ENCODE measurements around the gene TEDC2.
"Not testable (repeated sequence)": the region's sequence is repeated elsewhere in the genome, so short reads cannot be mapped to it uniquely, and the experiment has no call there.

Gene TEDC2

DNA sequence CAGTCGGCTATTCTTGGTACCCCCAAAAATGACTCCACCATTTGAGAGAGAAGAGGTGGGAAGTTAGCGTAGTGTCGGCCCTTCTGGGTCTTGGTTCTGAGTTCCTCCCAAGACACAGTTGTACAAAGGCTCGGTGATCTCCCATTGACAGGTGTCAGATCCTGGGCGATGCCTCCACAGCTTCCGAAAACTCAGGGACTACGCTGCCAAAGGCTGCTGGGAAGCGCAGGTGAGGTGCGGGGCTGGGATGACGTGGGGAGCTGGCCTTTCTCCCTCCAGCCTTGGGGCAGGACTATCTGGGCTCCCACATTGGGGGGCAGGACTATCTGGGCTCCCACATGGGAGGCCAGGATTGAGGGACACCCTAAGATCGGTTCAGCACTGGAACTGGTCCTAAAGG lies 20.3 kb upstream of the TEDC2 start:
- DNase-seq: no peak

DNA sequence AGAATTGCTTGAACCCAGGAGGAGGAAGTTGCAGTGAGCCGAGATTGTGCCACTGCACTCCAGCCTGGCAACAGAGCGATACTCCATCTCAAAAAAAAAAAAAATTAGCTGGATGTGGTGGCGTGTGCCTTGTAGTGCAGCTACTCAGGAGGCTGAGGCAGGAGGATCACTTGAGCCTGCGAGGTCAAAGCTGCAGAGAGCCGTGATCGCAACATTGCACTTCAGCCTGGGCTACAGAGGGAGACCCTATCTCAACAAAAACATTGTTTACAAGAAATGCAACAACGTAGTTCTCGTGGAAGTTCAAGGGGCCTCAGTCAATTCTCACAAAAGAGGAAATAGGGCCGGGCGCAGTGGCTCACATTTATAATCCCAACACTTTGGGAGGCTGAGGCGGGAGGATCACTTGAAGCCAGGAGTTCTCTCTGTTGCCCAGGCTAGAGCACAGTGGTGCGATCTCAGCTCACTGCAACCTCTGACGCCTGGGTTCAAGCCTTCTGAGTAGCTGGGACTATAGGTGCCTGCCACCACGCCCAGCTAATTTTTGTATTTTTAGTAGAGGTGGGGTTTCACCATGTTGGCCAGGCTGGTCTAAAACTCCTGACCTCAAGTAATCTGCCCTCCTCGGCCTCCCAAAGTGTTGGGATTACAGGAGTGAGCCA lies 18.6 kb upstream of the TEDC2 start:
- DNase-seq: not testable (repeated sequence)

GRCh38 chr16:2443555-2443954 lies 16.4 kb upstream of the TEDC2 start:
- DNase-seq: no peak

GRCh38 chr16:2447920-2448583 lies 11.9 kb upstream of the TEDC2 start:
- no peak for DNase-seq

- DNase-seq: no peak
Observed at GRCh38 chr16:2449118-2449517, 10.8 kb upstream of the TEDC2 start.

DNA sequence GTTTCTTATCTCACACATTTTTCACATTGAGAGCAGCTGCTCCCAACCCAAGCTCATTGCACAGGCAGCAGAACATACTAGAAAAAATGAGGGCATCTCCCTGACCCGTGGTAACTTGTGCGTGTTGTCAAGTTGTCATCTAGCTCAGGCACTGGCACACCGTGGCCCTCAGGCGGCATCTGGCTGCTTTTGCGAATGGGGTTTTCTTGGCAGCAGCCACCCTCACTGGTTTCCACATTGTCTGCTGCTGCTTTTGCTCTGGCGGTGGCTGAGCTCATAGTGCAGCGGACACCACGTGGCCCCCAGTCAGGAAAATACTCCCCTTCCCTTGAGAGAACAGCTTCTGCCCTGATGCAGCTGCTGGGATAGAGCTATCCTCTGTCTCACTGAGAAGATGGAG lies 9.4 kb upstream of the TEDC2 start:
- DNase-seq: no peak

- DNase-seq: no peak
Observed at GRCh38 chr16:2450975-2451381, 8.9 kb upstream of the TEDC2 start.

GRCh38 chr16:2451851-2452320 lies 8.0 kb upstream of the TEDC2 start:
- DNase-seq: no peak

DNA sequence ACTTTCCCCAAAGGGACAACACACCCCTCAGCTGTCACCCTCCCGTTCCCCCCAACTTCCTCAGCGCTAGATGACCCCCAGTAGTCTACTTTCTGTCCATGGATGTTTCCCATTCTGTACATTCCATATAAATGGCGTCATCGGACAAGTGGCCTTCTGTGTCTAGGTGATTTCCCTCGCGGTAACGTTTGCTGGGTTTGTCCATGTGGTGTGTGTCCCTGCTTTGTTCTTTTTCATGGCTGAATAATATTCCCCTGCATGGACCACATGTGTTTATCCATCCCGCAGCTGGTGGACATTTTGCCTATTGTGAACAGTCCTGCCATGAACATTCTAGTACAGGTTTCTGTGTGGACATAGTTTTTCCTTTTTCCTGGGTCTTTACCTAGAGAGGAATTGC lies 7.3 kb upstream of the TEDC2 start:
- no peak for DNase-seq

- DNase-seq: no peak
Observed at GRCh38 chr16:2455081-2455845, 4.6 kb upstream of the TEDC2 start.

DNA sequence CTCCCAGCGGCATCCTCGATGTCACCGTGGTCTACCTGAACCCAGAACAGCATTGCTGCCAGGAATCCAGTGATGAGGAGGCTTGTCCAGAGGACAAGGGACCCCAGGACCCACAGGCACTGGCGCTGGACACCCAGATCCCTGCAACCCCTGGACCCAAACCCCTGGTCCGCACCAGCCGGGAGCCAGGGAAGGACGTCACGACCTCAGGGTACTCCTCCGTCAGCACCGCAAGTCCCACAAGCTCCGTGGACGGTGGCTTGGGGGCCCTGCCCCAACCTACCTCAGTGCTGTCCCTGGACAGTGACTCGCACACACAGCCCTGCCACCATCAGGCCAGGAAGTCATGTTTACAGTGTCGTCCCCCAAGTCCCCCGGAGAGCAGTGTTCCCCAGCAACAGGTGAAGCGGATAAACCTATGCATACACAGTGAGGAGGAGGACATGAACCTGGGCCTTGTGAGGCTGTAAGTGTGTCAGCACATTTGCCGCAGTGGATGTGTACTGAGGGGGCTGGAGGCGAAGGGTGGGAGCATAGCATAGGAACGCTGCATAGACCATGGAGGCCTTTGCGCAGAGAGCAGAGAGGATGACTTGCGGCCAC lies 3.3 kb upstream of the TEDC2 start:
- no peak for DNase-seq

DNA sequence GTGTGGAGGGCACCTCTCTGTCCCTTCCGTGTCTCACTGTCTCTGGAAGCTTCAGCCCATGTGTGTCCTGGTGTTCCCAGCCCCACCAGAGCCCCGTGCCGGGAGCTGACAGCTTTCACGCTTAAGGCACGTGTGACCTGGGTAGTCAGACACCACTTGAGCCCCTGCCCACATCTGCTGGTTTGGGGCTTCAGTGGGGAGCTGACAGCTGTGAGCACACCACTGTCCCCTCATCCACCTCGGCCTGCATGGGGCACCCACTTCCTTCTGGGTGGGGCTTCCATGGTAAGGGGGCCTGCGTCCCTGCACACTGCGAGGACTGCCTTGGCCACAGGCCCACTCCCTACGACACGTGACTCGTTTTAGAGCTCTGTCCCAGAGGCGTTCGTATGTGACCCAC lies 2.6 kb upstream of the TEDC2 start:
- no peak for DNase-seq

DNA sequence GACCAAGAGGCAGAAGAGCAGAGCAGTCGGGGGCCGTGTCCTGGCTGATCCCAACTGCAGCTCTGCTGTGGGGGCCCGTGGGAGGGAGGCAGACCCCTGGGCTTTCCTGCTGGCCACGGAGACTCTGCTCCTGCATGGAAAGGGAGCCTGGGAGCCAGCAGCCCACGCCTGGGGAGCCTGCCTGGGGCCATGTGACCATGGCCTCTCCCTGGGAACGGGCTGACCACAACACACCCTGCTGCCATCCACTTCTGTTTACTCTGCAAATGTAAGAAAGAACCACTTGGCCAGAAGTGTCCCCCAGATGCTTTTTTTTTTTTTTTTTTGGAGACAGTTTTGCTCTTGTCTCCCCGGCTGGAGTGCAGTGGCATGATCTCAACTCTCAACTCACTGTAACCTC lies 2.0 kb upstream of the TEDC2 start:
- DNase-seq: no peak

GRCh38 chr16:2458887-2459646 lies 842 bp upstream of the TEDC2 start:
- no peak for DNase-seq

DNA sequence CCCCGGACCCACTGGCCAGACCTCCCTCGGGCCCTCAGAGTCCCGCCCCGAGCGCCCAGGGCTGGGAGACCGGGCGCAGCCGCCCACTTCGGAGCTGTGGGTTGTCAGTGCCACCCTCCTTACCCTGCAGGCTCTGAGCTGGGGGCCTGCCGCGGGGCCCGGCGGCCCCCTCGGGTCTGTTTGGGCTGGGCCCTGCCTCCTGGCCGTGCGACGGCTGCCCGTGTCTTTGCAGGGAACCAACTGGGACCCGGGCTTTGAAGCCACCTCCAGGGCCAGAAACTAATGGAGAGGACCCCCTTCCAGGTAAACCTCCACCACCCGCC lies 443 bp downstream of the TEDC2 start:
- DNase-seq: no peak

- DNase-seq: no peak
Observed at GRCh38 chr16:2460916-2461315, 1.0 kb downstream of the TEDC2 start.

DNA sequence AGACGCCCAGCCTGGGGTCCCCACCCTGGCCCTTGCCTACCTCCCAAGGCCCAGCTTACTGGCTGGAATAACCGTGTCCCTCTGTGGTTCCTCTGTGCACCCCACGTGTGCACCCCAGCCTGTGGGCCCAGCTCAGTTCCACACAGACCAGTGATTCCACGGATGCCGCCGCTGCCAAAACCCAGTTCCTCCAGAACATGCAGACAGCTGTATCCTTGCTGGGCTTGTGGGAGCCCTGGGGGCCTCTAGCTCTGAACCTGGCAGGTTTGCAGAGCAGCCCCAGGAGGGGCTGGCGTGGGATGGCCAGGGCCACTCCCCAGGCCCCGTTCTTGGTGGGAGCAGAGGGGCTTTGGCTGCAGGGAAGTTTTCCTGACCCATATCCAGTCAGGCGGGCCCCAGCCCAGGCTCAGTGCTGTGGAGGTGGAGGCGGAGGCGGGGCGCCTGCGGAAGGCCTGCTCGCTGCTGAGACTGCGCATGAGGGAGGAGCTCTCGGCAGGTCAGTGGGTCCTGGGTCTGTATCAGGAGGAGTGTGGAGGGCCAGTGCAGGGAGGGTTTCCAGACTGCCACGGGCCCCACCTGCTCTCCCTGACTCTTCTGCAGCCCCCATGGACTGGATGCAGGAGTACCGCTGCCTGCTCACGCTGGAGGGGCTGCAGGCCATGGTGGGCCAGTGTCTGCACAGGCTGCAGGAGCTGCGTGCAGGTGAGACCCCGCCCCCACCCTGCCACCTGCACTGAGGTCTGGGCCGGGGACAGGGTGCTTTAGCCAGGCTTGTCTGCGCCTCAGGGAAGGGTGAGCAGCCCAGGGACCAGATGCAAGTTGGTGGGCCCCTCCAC lies 2.3 kb downstream of the TEDC2 start:
- DNase-seq: no peak

- DNase-seq: no peak
Observed at GRCh38 chr16:2464333-2464732, 4.4 kb downstream of the TEDC2 start.

- DNase-seq: no peak
Observed at GRCh38 chr16:2465653-2466415, 5.9 kb downstream of the TEDC2 start.

- DNase-seq: no peak
Observed at GRCh38 chr16:2466667-2467527, 7.0 kb downstream of the TEDC2 start.

All from activated CD4-positive, alpha-beta T cell treated with anti-CD3 and anti-CD28 coated beads, Interleukin-2, Interleukin-6, amounts not matched to agents 100 ng/mL and 50 ng/mL, durations not matched to agents 16 hours and 8 hours (primary cell).